Measurements from ENCODE around the gene POP7.

Gene POP7

GRCh38 chr7:100720279-100720670, 14.4 kb downstream of the POP7 start, which contains the start of gene EPO:
TSS of gene EPO (plus strand) at chr7:100720468. CDS start at chr7:100720981, 513 bp downstream.
- TF ChIP-seq RARB (CRISPR knock-in tag; IDR thresholded peaks at IDR 0.05) (no peak), SNAI2 (CRISPR knock-in tag; IDR thresholded peaks at IDR 0.05) (no peak), ZC3H10 (CRISPR knock-in tag; IDR thresholded peaks at IDR 0.05) (no peak), OSR1 (CRISPR knock-in tag; IDR thresholded peaks at IDR 0.05) (no peak)
- TF ChIP-seq, protein P1, sequence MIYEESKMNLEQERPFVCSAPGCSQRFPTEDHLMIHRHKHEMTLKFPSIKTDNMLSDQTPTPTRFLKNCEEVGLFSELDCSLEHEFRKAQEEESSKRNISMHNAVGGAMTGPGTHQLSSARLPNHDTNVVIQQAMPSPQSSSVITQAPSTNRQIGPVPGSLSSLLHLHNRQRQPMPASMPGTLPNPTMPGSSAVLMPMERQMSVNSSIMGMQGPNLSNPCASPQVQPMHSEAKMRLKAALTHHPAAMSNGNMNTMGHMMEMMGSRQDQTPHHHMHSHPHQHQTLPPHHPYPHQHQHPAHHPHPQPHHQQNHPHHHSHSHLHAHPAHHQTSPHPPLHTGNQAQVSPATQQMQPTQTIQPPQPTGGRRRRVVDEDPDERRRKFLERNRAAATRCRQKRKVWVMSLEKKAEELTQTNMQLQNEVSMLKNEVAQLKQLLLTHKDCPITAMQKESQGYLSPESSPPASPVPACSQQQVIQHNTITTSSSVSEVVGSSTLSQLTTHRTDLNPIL (CRISPR knock-in tag; IDR thresholded peaks at IDR 0.05; ENCODE audit: low read depth), result no peak
- peak; percentile 18 for ATAC-seq

GRCh38 chr7:100720671-100721504, 15.0 kb downstream of the POP7 start:
- TF ChIP-seq PATZ1 (CRISPR knock-in tag; IDR thresholded peaks at IDR 0.05; ENCODE audit: borderline replicate concordance) (no peak), TCF4 (CRISPR knock-in tag; IDR thresholded peaks at IDR 0.05; ENCODE audit: borderline replicate concordance) (no peak), CSDC2 (CRISPR knock-in tag; IDR thresholded peaks at IDR 0.05) (no peak), ISL1 (CRISPR knock-in tag; IDR thresholded peaks at IDR 0.05) (no peak), CSRNP3 (CRISPR knock-in tag; IDR thresholded peaks at IDR 0.05) (no peak), ARNTL (CRISPR knock-in tag; IDR thresholded peaks at IDR 0.05; ENCODE audit: borderline replicate concordance, low read depth) (no peak), TSHZ2 (CRISPR knock-in tag; IDR thresholded peaks at IDR 0.05) (no peak), ZFP3 (CRISPR knock-in tag; IDR thresholded peaks at IDR 0.05) (no peak), GLIS3 (CRISPR knock-in tag; IDR thresholded peaks at IDR 0.05) (no peak)
- peak; percentile 47 for ATAC-seq

GRCh38 chr7:100721505-100721812, 15.5 kb downstream of the POP7 start:
- no peak for ATAC-seq
- TF ChIP-seq ZNF565 (CRISPR knock-in tag; conservative IDR thresholded peaks at IDR 0.05; ENCODE audit: low read depth) (no peak), ESRRG (CRISPR knock-in tag; IDR thresholded peaks at IDR 0.05) (no peak), ZNF8 (CRISPR knock-in tag; IDR thresholded peaks at IDR 0.05) (no peak), CSDC2 (CRISPR knock-in tag; IDR thresholded peaks at IDR 0.05) (no peak)

DNA sequence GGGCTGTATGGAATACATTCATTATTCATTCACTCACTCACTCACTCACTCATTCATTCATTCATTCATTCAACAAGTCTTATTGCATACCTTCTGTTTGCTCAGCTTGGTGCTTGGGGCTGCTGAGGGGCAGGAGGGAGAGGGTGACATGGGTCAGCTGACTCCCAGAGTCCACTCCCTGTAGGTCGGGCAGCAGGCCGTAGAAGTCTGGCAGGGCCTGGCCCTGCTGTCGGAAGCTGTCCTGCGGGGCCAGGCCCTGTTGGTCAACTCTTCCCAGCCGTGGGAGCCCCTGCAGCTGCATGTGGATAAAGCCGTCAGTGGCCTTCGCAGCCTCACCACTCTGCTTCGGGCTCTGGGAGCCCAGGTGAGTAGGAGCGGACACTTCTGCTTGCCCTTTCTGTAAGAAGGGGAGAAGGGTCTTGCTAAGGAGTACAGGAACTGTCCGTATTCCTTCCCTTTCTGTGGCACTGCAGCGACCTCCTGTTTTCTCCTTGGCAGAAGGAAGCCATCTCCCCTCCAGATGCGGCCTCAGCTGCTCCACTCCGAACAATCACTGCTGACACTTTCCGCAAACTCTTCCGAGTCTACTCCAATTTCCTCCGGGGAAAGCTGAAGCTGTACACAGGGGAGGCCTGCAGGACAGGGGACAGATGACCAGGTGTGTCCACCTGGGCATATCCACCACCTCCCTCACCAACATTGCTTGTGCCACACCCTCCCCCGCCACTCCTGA, 16.7 kb downstream of the POP7 start:
- no peak for ATAC-seq
- TF ChIP-seq ZNF565 (CRISPR knock-in tag; conservative IDR thresholded peaks at IDR 0.05; ENCODE audit: low read depth), result no peak
- TF ChIP-seq ZFP30 (CRISPR knock-in tag; IDR thresholded peaks at IDR 0.05), result no peak
- no peak for TF ChIP-seq ISL1 (CRISPR knock-in tag; IDR thresholded peaks at IDR 0.05)
- no peak for TF ChIP-seq CSDC2 (CRISPR knock-in tag; IDR thresholded peaks at IDR 0.05)
- TF ChIP-seq OSR1 (CRISPR knock-in tag; IDR thresholded peaks at IDR 0.05), result no peak
- no peak for TF ChIP-seq GLIS3 (CRISPR knock-in tag; IDR thresholded peaks at IDR 0.05)
- no peak for TF ChIP-seq CSRNP3 (CRISPR knock-in tag; IDR thresholded peaks at IDR 0.05)
